Left ventricle myocardium inferior (tissue), 1 donor: ENCODE data around the gene EFNA1. TPM values are rescaled to one million over a fixed set of nuclear protein-coding genes. Genes with fewer than 3 reads are reported as not detected.
"Not testable (repeated sequence)": the region's sequence is repeated elsewhere in the genome, so short reads cannot be mapped to it uniquely, and the experiment has no call there.

Source experiments
- DNase-seq: peaks from one replicate; pipeline ENCODE4 v3.0.0-alpha.2; 2020
- H3K27ac ChIP-seq: fragments of 200-600 bp; replicated peaks from 2 replicates; pipeline ENCODE4 v1.8.0; 2021
- H3K27me3 ChIP-seq: fragments of 200-600 bp; 2 replicates; pipeline ENCODE4 v1.8.0; 2021; ENCODE audit warnings: low read depth
- H3K36me3 ChIP-seq: fragments of 200-600 bp; 2 replicates; pipeline ENCODE4 v1.8.0; 2021
- H3K4me1 ChIP-seq: fragments of 200-600 bp; 2 replicates; pipeline ENCODE4 v1.8.0; 2021
- H3K4me3 ChIP-seq: fragments of 200-600 bp; 2 replicates; pipeline ENCODE4 v1.8.0; 2021; ENCODE audit warnings: mild to moderate bottlenecking, moderate library complexity
- H3K9me3 ChIP-seq: fragments of 200-600 bp; replicated peaks from 2 replicates; pipeline ENCODE4 v1.8.0; 2021
- CTCF ChIP-seq: fragments of 200-600 bp; IDR thresholded peaks from 2 replicates; pipeline ENCODE4 v1.8.0; 2021; ENCODE audit warnings: antibody characterized with exemption, mild to moderate bottlenecking, borderline replicate concordance
- intact Hi-C: fragments of 100-400 bp; cut with micrococcal nuclease; formaldehyde crosslinking; loops from one replicate; pipeline ENCODE4 v1.11.0; 2022
- total RNA-seq: library from RNA; stranded (reverse); fragmentation: NEBNext Ultra II Directional; extraction: Animal tissue kit (Norgen Biotek cat#: 25700); gene quantifications from one replicate; pipeline ENCODE4 v1.2.1, GENCODE V29; 2021
- donor health status: DM: no; HTN: yes; CAD: no; lungs with severe emphysema.

EFNA1 gene
- total RNA-seq, 1 donor from 2014 or later: 42.9 TPM

- Histone ChIP-seq H3K36me3 (no peaks in the 10 kb centered on the region), H3K4me1 (no peaks in the 10 kb centered on the region), H3K4me3 (no peak overlapping the region), H3K27ac (no peak overlapping the region), H3K9me3 (no peaks in the 10 kb centered on the region), H3K27me3 (no peaks in the 10 kb centered on the region)
- intact Hi-C loops: no loop called here
- no peak for DNase-seq
- no peak for TF ChIP-seq CTCF
These were observed 11.4 kb upstream of the EFNA1 start for GRCh38 chr1:155116113-155116764.

- intact Hi-C loops: no loop called here
These were observed 10.1 kb upstream of the EFNA1 start for GRCh38 chr1:155117610-155118009.

GRCh38 chr1:155118090-155118489, 9.6 kb upstream of the EFNA1 start:
- DNase-seq, H3K9me3 ChIP-seq, intact Hi-C loops, H3K4me3 ChIP-seq, H3K27ac ChIP-seq, H3K36me3 ChIP-seq, H3K27me3 ChIP-seq, H3K4me1 ChIP-seq: not testable (repeated sequence)

More at GRCh38 chr1:155117610-155118009, 10.1 kb upstream of the EFNA1 start:
- H3K27ac ChIP-seq: no peak overlapping the region
- no peak for DNase-seq
- no peaks in the 10 kb centered on the region for H3K9me3 ChIP-seq
- H3K27me3 ChIP-seq: no peaks in the 10 kb centered on the region
- H3K4me1 ChIP-seq: no peaks in the 10 kb centered on the region
- H3K4me3 ChIP-seq: no peak overlapping the region
- no peaks in the 10 kb centered on the region for H3K36me3 ChIP-seq
- TF ChIP-seq CTCF: no peak

DNA sequence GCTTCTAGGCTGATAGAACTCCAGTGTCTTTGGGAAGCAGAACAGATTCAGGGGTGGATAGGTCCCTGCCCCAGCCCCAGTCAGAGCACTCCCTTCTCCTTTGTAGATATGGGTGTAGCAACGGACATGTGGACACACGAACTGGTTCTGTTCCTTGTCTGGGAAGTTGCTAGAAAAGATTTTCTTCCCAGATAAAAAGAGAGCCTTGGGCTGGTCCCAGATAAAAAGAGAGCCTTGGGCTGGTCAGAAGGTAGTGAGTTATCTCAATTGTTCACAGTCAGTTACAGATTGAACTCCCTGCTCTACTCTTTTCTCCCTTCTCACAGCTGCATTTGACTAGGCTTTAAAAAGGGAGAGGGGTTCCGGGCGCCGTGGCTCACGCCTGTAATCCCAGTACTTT, 7.4 kb upstream of the EFNA1 start:
- DNase-seq: no peak
- no peak for TF ChIP-seq CTCF
- Histone ChIP-seq H3K4me3 (no peak overlapping the region), H3K36me3 (no peaks in the 10 kb centered on the region), H3K4me1 (peaks cover 13% of the 10 kb centered on the region), H3K27me3 (no peaks in the 10 kb centered on the region), H3K27ac (no peak overlapping the region), H3K9me3 (no peaks in the 10 kb centered on the region)
- intact Hi-C loops: no loop called here

DNA sequence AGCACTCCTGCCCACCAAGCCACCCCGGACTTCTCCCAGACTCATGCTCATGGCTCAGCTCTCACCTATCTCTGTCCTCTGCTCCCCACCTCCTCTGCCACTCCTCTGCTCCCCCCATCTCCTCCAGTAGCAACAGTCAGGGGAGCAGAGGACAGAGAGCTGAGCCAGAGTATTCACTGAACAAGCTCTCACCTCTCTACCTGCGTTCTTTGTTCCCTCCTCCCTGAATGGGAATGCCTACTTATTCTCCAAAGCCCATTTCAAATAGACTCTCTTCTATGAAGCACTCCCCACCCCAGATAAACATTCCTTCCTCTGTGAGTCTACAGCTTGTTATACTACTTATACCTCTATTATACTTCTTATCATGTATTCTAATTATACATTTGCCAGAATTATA, 6.4 kb upstream of the EFNA1 start:
- no peak for TF ChIP-seq CTCF
- Histone ChIP-seq H3K27ac (no peak overlapping the region), H3K9me3 (no peaks in the 10 kb centered on the region), H3K4me1 (peaks cover 23% of the 10 kb centered on the region), H3K4me3 (no peak overlapping the region), H3K36me3 (no peaks in the 10 kb centered on the region), H3K27me3 (no peaks in the 10 kb centered on the region)
- intact Hi-C loops: no loop called here
- no peak for DNase-seq

- TF ChIP-seq CTCF: no peak
- no peaks in the 10 kb centered on the region for H3K27me3 ChIP-seq
- H3K4me1 ChIP-seq: peaks cover 34% of the 10 kb centered on the region
- H3K27ac ChIP-seq: no peak overlapping the region
- intact Hi-C loops: no loop called here
- DNase-seq: no peak
- no peaks in the 10 kb centered on the region for H3K36me3 ChIP-seq
- no peak overlapping the region for H3K4me3 ChIP-seq
- no peaks in the 10 kb centered on the region for H3K9me3 ChIP-seq
These were observed 5.4 kb upstream of the EFNA1 start for GRCh38 chr1:155122308-155122707.
